Measurements from ENCODE around the gene ZNF688.
"Not testable (repeated sequence)": the region's sequence is repeated elsewhere in the genome, so short reads cannot be mapped to it uniquely, and the experiment has no call there.

Gene ZNF688

GRCh38 chr16:30555315-30556124, 16.0 kb downstream of the ZNF688 start:
- DNase-seq: no peak

DNA sequence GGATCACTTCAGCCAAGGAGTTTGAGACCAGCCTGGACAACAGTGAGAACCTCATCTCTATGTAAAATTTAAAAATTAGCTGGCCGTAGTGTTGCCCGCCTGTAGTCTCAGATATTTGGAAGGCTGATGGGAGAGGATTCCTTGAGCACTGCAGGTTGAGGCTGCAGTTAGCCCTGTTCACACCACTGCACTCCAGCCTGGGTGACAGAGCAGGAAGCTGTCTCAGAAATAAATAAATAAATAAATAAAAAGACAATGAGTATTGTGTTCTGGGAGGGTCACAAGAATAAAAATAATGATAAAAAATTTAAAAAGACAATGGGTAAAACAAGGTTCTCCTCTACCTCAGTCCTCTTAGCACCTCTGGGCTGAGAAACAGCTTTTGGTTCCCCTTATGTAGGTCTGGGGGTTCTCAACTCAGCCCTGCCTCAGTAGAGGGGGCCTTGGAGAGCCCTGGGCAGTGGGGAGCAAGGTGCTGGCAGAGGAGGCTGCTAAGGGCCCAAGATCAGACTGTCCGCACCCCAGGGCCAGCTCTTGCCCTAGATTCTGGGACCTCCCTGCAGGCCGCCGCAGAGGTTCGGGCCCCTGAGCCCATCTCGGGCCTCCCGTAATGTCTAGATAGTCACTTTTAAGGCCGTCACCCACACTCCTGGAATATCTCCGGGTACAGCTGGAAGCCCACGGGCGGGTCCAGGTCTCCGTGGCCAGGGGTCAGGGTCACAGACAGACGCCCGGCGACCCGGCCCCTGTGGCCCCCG, 16.8 kb downstream of the ZNF688 start:
- no peak for DNase-seq

DNA sequence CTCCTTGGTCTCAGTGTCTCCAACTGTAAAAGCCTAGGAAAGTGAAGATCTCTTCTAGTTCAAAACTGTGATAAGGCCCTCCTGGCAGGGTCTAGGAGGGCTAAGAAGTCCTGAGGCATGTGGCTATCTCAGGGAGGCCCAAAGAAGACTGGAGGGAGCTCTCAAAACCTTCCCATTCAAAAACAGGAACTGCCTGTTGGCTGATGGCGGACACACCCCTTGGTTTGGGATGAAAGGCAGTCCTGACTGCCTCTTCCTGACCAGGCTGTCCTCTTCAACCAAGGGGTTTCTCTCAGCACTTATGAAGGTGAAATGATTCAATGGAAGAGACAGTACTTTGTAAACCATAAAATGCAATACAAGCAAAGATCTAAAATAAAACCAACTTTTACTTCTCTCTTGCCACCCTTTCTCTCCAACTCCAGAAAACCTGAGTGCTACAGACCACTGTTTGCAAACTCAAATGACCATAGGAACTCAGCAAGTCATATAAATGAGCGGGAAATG, 18.1 kb downstream of the ZNF688 start:
- no peak for DNase-seq

GRCh38 chr16:30552956-30553355, 18.6 kb downstream of the ZNF688 start:
- DNase-seq: no peak

DNA sequence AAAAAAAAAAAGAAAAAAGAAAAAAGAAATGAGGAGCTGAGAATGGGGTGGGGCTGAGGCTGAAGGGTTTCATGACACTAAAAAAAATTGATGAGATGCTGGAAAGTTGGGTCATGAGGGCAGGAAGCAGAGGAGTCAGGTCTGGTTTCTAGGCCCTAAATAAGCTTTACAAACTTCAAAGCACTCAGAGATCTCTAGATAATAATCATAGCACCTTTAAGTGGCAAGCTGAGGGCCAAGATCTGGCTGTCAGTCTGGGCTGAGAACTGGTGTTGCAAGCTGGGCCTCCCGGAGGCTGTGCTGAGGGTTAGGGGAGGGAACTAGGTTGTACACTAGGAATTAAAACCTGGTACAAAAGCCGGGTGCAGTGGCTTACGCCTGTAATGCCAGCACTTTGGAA, 19.7 kb downstream of the ZNF688 start:
- DNase-seq: no peak

DNA sequence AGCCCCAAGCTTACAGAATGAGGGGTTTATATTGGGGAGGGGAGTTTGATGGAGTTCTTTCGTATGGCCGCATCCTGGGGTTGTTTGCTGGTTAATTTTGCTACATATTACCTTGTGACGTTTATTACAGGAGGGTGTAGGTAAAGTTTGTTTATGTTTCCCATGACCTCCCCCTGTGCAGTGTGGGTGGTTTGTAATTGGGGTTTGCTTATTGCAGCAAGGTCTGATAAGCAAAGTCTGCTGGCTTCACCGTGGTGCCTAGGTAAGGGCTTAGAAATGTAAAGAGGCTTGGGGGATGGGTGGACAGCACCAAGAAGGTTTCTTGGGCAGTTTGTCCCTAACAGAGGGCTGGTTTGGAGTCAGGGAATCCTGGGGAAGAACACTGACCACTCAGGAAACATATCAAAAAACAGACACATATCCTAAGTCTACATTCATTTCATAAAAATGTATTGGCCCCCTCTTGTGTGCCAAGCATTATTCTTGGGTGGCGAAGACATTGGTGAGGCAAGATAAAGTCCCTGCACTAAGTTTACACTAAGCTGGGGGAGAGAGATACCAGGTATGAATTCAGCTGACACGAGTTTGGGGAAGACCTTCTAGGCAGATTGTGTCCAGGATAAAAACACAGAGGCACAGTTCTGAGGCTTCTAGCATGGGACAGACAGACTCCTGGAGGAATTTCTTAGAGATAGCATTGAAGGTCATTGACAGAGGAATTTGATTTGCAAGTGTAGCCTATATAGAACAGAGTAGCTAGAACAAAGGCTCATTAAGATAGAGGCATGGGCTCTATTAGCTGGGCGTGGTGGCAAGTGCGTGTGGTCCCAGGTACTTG, 22.9 kb downstream of the ZNF688 start:
- DNase-seq: no peak

GRCh38 chr16:30546115-30546514, 25.4 kb downstream of the ZNF688 start:
- DNase-seq: no peak

GRCh38 chr16:30543067-30543466, 28.4 kb downstream of the ZNF688 start:
- no peak for DNase-seq

DNA sequence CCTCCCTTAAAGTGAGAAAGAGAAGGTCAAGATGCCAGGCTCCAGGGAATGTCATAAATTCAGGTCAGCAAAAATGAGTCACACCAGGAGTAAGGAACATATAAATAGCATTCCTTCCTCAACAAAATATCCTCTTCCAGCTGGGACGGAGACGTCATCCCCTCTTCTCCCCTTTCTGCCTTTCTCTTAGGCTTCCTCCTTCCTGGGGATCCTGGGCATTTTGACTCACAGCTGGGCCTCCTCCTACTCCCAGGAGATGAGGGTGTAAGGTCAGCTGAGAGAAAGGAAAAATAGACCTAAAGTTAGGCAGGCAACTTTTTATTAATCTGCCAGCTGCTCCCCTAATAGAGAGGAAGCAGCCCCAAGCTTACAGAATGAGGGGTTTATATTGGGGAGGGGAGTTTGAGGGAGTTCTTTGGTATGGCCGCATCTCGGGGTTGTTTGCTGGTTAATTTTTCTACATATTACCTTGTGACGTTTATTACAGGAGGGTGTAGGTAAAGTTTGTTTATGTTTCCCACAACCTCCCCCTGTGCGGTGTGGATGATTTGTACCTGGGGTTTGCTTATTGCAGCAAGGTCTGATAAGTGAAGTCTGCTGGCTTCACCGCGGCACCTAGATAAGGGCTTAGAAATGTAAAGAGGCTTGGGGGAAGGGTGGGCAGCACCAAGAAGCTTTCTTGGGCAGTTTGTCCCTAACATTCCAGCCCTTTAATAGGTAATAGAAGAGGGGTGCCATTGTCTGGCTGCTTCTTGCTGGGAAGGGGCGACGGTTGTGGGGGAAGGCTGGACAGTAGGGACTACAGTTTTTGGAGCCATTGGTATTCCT, 29.8 kb downstream of the ZNF688 start:
- DNase-seq: no peak

DNA sequence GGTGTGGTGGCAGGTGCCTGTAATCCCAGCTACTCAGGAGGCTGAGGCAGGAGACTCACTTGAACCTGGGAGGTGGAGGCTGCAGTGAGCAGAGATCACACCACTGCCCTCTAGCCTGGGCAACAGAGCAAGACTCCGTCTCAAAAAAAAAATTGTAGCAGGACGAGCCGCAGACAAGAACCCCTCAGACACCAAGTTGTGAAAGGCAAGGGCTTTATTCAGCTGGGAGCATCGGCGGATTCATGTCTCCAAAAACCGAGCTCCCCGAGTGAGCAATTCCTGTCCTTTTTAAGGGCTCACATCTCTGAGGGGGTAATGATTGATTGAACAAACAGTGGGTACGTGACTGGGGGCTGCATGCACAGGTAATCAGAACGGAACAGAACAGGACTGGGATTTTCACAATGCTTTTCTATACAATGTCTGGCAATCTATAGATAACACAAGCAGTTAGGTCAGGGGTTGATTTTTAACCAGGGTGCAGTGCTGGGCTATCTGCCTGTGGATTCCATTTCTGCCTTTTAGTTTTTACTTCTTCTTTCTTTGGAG, 30.5 kb downstream of the ZNF688 start:
- DNase-seq: not testable (repeated sequence)

DNA sequence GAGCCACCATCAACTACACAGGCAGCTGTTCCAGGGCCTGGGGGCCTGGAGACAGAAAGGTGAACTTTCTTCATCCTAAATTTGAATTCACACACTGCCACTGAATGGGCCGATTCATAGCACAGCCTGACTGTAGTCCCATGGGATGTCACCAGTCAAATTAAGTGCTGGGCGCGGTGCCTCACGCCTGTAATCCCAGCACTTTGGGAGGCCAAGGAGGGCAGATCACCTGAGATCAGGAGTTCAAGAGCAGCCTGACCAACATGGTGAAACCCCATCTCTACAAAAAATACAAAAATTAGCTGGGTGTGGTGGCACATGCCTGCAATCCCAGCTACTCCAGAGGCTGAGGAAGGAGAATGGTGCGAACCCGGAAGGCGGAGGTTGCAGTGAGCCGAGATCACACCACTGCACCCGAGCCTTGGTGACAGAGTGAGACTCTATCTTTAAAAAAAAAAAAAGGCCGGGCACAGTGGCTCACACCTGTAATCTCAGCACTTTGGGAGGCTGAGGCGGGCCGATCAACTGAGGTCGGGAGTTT, 31.5 kb downstream of the ZNF688 start:
- DNase-seq: not testable (repeated sequence)

GRCh38 chr16:30539000-30539964, 32.2 kb downstream of the ZNF688 start:
- DNase-seq: no peak

- not testable (repeated sequence) for DNase-seq
Observed at GRCh38 chr16:30536391-30537024, 35.0 kb downstream of the ZNF688 start.

GRCh38 chr16:30535777-30536190, 35.7 kb downstream of the ZNF688 start:
- no peak for DNase-seq

DNA sequence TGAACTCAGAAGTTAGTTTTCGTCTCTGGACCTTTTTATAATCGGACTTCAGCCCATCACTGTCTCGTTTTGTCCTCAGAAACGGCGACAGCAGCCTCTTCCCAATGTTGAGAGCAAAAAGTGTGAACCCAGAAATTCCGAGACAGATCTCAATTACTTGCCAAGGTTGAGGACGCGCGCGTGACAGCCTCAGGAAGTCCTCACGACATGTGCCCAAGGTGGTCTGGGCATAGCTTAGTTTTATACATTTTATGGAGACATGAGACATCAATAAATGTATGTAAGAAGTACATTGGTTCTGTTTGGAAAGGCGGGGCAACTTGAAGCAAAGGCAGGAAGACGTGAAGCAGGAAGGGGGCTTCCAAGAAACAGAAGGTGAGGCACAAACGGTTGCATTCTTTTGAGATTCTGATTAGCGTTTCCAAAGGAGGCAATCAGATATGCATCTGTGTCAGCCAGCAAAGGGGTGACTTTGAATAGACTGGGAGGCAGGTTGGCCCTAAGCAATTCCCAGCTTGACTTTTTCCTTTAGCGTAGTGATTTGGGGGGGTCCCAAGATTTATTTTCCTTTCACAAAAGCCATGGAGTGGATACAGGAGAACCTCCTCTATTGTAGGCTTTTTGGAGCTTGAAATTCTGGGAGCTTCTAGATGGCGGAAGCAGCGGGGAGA, 36.3 kb downstream of the ZNF688 start:
- no peak for DNase-seq

DNA sequence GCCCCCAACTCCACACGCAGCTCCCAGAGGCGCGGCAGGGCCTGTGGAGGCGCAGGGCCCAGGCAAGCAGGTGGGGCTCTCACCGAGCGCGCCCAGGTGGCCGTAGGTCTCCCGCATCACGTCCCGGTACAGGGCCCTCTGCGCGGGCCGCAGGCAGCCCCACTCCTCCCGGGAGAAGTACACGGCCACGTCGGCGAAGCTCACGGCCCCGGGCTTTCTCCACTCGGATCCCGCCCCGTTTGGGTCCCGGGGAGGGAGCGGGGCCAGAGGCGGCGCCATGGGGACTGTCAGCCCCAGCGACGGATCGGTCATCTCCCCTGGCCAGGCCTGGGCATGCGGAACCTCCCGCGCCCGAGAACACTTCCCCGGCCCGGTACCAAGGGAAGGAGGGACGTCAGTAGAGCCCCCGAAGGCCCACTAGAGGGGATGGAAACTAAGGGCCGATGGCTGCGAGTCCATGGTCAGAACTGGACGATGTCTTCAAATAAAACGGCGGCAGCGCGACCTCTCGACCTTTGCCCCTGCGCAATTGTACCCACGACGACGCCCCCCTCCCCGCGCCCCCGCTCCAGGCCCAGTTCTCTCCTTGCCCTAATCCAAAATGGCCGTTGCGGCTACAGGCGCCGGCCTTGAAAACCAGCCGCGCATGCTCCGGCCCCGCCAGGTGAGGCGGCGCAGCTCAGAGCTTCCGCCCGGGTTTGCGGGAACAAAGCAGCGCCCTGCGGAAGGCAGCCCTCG, 37.0 kb downstream of the ZNF688 start, which contains the start of gene ZNF747:
ZNF747 (minus strand) TSS at position 491 of the 738 bp plus-strand sequence; CDS start at position 312, 179 bp downstream.
- peak; percentile 49 for DNase-seq

DNA sequence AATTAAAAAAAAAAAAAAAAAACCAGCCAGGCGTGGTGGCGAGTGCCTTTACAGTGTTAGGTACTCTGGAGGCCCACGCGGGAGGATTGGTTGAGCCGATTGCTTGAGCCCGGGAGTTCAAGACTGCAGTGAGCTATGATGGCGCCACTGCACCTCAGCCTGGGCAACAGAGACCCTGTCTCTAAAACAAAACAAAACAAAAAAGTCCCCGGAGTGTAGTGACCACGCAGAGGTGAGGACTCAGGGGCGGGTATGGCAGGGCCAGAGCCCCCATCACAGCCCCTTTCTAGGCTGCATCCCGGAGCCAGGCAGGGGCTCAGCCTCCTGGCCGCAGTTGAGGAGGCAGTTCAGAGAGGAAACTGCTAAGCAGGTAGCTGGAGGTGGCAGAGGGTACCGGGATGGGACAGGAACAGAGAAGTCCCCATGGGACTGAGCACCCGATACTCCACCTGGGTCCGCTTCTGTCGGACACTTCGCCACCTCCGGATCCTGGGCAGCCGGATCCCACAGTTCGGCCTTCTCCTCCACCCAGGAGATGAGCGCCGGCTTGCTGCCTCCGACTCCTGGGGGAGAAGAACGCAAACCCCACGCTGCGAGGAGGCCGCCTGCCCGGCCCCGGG, 37.7 kb downstream of the ZNF688 start:
- no peak for DNase-seq

- DNase-seq: no peak
Observed at GRCh38 chr16:30533146-30533522, 38.4 kb downstream of the ZNF688 start.

Measured in NCI-H524 treated with DMSO at 0.1 percent for 48 hours (cell line).